MG63 (cell line): ENCODE results near the gene CLNK. TPM values are rescaled to one million over a fixed set of nuclear protein-coding genes. Genes with fewer than 3 reads are reported as not detected.

Source experiments
- DNase-seq: peaks from one replicate; pipeline ENCODE4 v3.0.0-alpha.2; 2020
- H3K27me3 ChIP-seq: fragments of 250-450 bp; sonication (Bioruptor Pico); 2 replicates; pipeline ENCODE4 v1.5.1; 2020; ENCODE audit warnings: mild to moderate bottlenecking, moderate library complexity
- H3K36me3 ChIP-seq: fragments of 250-450 bp; sonication (Bioruptor Pico); 2 replicates; pipeline ENCODE4 v1.5.1; 2020; ENCODE audit warnings: mild to moderate bottlenecking, moderate library complexity
- H3K4me3 ChIP-seq: fragments of 250-450 bp; sonication (Bioruptor Pico); 2 replicates; pipeline ENCODE4 v1.5.1; 2020; ENCODE audit warnings: mild to moderate bottlenecking, moderate library complexity
- H3K9me3 ChIP-seq: fragments of 250-450 bp; sonication (Bioruptor Pico); 2 replicates; pipeline ENCODE4 v1.5.1; 2020; ENCODE audit warnings: mild to moderate bottlenecking, moderate library complexity
- total RNA-seq: library from RNA; depleted of rRNA; stranded (reverse); fragments of >200 nt; shearing (Covaris generic); gene quantifications from 2 replicates; pipeline ENCODE4 v1.2.3, GENCODE V29; 2014; ENCODE audit warnings: low replicate concordance

CLNK gene
- total RNA-seq, 1 experiment from 2014 or later = not detected

- no peak for DNase-seq
- Histone ChIP-seq H3K27me3 (no peaks in the 10 kb centered on the region), H3K9me3 (no peaks in the 10 kb centered on the region), H3K36me3 (no peaks in the 10 kb centered on the region), H3K4me3 (no peak overlapping the region)
Observed at GRCh38 chr4:10490996-10491395, 193.6 kb downstream of the CLNK start.

DNA sequence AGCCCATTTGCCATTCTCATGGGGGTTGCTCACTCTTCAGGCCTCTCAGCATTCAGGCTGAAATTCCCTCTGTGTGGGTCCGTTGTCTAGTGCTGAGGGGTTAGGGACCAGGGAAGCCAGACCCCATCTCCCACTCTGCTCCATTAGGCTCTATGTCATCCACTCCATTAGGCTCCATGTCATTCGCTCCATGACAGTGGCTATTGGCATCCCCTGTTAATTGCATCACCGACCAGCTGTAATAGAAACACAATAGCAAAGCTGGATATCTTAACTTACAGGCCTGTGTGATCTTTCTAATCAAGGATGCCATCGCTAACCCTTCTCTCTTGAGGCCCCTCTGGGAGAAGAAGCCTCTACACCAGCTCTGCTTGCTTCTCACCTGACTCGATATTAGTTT is 201.7 kb downstream of the CLNK start:
- DNase-seq = no peak
- H3K9me3 ChIP-seq = no peaks in the 10 kb centered on the region
- no peaks in the 10 kb centered on the region for H3K27me3 ChIP-seq
- no peaks in the 10 kb centered on the region for H3K36me3 ChIP-seq
- no peak overlapping the region for H3K4me3 ChIP-seq

- Histone ChIP-seq H3K9me3 (no peaks in the 10 kb centered on the region), H3K36me3 (no peaks in the 10 kb centered on the region), H3K4me3 (no peak overlapping the region), H3K27me3 (no peaks in the 10 kb centered on the region)
- no peak for DNase-seq
Observed at GRCh38 chr4:10480616-10481015, 204.0 kb downstream of the CLNK start.

DNA sequence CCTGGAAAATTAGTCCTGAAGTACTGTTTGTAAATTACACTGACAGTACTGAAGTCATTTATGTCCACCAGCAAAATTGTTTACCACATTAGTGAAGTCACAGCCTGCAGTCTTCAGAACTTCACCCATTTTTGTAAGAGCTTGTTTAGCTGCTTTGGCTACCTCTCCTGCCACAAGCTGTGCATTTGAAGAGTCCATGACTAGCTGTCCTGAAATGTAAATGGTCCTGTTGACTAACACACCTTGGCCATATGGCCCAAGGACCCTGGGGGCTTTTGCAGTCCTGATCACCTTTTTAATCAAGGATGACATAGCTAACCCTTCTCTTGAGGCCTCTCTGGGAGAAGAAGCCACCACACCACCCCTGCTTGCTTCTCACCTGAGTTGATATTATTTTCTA is 205.9 kb downstream of the CLNK start:
- Histone ChIP-seq H3K27me3 (no peaks in the 10 kb centered on the region), H3K36me3 (no peaks in the 10 kb centered on the region), H3K4me3 (no peak overlapping the region), H3K9me3 (no peaks in the 10 kb centered on the region)
- no peak for DNase-seq

DNA sequence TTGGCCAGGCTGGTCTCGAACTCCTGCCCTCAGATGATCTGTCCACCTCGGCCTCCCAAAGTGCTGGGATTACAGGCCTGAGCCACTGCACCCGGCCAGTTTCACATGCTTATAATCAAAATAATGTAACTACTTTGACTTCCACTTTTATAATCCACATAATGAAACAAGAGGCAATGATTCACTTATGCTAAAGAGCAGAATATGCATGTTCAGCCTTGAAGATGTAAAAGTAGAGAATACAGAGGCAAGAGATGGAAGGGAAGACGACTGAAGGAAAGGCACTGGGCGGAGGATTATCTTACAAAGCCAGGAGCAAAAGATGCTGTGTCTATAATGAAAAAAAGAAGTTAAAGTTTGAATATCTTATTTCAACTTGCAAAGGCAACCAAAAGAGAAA is 214.1 kb downstream of the CLNK start:
- DNase-seq = no peak
- H3K27me3 ChIP-seq = no peaks in the 10 kb centered on the region
- H3K9me3 ChIP-seq = no peaks in the 10 kb centered on the region
- no peak overlapping the region for H3K4me3 ChIP-seq
- H3K36me3 ChIP-seq = no peaks in the 10 kb centered on the region

- no peak for DNase-seq
- H3K9me3 ChIP-seq = no peaks in the 10 kb centered on the region
- H3K36me3 ChIP-seq = no peaks in the 10 kb centered on the region
- H3K4me3 ChIP-seq = no peak overlapping the region
- H3K27me3 ChIP-seq = no peaks in the 10 kb centered on the region
Observed at GRCh38 chr4:10466161-10466560, 218.4 kb downstream of the CLNK start.

GRCh38 chr4:10462876-10463275 is 221.7 kb downstream of the CLNK start:
- Histone ChIP-seq H3K4me3 (no peak overlapping the region), H3K27me3 (no peaks in the 10 kb centered on the region), H3K9me3 (no peaks in the 10 kb centered on the region), H3K36me3 (no peaks in the 10 kb centered on the region)
- DNase-seq = no peak

- Histone ChIP-seq H3K4me3 (peak overlapping the region; percentile 37; the same call in 1 of the 2 replicates), H3K27me3 (no peaks in the 10 kb centered on the region), H3K9me3 (no peaks in the 10 kb centered on the region), H3K36me3 (no peaks in the 10 kb centered on the region)
- no peak for DNase-seq
Observed at GRCh38 chr4:10461850-10462400, 222.6 kb downstream of the CLNK start.

GRCh38 chr4:10461091-10461849 is 223.3 kb downstream of the CLNK start:
- peak; percentile 61 for DNase-seq
- peak overlapping the region; percentile 37 for H3K4me3 ChIP-seq
- no peaks in the 10 kb centered on the region for H3K9me3 ChIP-seq
- no peaks in the 10 kb centered on the region for H3K36me3 ChIP-seq
- no peaks in the 10 kb centered on the region for H3K27me3 ChIP-seq

DNA sequence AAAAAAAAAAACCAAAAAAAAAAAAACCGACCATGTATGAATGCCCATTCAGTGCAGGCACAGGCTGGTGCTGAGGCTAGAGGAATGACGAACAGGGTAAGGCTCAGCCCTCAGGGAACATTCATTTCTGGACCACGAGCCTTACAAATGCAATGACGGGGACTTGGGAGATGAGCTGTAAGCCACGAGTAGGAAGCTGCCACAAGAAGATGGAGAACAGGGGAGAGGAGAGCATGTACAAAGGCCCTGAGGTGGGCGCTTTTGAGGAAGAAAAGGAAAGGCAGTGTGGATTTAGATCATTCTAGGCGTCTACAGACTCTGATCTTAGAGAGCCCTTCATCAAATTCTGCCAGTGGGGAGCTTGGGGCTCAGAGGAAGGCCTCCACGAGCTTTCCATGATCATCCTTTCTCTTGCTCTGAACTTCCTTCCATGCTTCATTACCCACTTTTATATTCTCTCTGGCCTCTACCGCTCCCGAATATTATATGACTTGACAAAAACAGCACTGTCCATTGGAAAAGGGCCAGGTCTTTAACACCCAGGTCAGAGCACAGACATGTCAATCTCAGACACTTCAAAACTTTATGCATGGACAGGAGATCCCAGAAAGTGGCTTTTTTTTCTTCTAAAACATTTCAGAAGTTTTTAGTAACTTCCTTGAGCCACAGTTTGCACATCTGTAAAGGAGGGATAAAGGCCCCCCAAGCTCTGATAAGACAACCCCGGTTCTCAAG is 224.1 kb downstream of the CLNK start:
- Histone ChIP-seq H3K9me3 (no peaks in the 10 kb centered on the region), H3K4me3 (no peak overlapping the region; the same call in 1 of the 2 replicates), H3K27me3 (no peaks in the 10 kb centered on the region), H3K36me3 (no peaks in the 10 kb centered on the region)
- no peak for DNase-seq

DNA sequence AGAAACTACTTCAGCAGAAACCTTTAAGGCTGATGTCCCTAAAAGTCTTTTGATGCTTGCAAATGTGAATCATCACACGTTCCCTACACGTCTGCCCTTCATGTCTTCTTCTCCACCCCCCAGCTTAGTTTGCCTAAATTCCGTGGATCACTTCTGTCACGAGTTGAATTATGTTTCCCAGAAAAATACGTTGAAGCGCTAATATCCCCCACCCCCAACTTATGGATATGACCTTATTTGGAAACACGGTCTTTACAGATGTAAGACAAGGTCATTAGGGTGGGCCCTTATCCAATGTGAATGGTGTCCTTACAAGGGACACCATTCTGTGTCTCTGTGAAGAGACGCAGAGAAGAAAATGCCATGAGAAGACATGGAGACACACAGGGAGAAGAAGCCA is 225.3 kb downstream of the CLNK start:
- Histone ChIP-seq H3K36me3 (peaks cover 4% of the 10 kb centered on the region; the same call in 1 of the 2 replicates), H3K27me3 (no peaks in the 10 kb centered on the region), H3K4me3 (no peak overlapping the region), H3K9me3 (no peaks in the 10 kb centered on the region)
- no peak for DNase-seq

GRCh38 chr4:10458177-10458576 is 226.4 kb downstream of the CLNK start:
- Histone ChIP-seq H3K36me3 (peaks cover 15% of the 10 kb centered on the region), H3K27me3 (no peaks in the 10 kb centered on the region), H3K9me3 (no peaks in the 10 kb centered on the region), H3K4me3 (no peak overlapping the region)
- DNase-seq = no peak

DNA sequence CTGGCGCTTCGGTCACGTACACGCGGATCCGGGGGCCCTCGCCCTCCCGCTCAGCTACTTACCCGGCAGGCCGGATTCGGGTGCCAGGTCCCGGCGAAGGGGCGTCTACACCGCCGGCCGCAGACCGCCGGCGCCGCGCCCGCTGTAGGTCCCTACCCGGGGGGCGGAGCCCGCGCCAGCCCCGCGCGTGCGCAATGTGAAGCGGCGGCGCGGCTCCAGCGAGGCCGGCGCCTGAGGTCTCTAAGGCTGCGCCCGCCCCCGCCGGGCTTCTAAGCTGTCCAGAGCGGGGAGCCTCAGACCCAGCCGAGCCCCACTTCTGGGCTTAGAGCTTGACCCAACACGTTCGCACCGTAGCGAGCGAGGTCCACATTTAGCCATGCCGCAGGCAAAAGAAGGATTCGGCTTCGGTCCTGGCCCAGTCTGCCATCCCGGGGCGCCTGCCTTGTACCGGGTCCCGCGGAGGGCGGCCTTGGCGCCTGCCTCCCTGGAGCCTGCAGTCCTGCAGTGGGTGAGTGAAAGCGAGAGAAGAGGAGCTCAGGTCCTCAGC is 227.2 kb downstream of the CLNK start, which contains the start of gene ZNF518B:
Gene ZNF518B, minus strand, starts transcription at position 172 of the 547 bp plus-strand sequence. CDS start 11,098 bp downstream, outside the sequence.
- Histone ChIP-seq H3K36me3 (peaks cover 18% of the 10 kb centered on the region), H3K9me3 (no peaks in the 10 kb centered on the region), H3K4me3 (peak within 1 kb of the TSS; percentile 66), H3K27me3 (no peaks in the 10 kb centered on the region)
- DNase-seq = peak; percentile 72

GRCh38 chr4:10456595-10457254 is 227.8 kb downstream of the CLNK start:
- H3K9me3 ChIP-seq = no peaks in the 10 kb centered on the region
- H3K4me3 ChIP-seq = peak overlapping the region; percentile 66
- no peaks in the 10 kb centered on the region for H3K27me3 ChIP-seq
- peaks cover 18% of the 10 kb centered on the region for H3K36me3 ChIP-seq
- peak; percentile 57 for DNase-seq

GRCh38 chr4:10456260-10456594 is 228.3 kb downstream of the CLNK start:
- peaks cover 18% of the 10 kb centered on the region for H3K36me3 ChIP-seq
- peak overlapping the region; percentile 66 for H3K4me3 ChIP-seq
- H3K9me3 ChIP-seq = no peaks in the 10 kb centered on the region
- DNase-seq = no peak
- H3K27me3 ChIP-seq = no peaks in the 10 kb centered on the region

DNA sequence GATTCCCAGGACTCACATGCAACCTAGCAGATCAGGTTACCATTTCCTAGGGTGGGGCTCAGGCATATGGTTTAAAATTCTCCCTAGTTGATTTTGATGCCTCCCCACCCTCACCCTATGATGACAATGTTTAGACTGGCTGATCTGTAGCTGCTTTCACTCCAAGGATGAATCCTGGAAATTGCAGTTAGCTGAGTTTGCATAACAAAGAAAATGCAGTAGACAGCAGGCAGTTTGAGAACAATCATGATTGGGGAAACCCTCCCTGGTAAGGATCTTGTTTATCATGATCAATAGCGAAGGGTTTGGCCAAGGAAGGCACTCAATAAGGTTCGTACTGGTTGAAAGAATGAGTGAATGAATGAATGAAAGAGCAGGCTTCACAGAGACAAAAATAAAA is 229.4 kb downstream of the CLNK start:
- DNase-seq = no peak
- peaks cover 18% of the 10 kb centered on the region for H3K36me3 ChIP-seq
- H3K27me3 ChIP-seq = no peaks in the 10 kb centered on the region
- H3K4me3 ChIP-seq = no peak overlapping the region
- H3K9me3 ChIP-seq = no peaks in the 10 kb centered on the region

- DNase-seq = no peak
- Histone ChIP-seq H3K36me3 (peaks cover 18% of the 10 kb centered on the region), H3K4me3 (no peak overlapping the region), H3K9me3 (no peaks in the 10 kb centered on the region), H3K27me3 (no peaks in the 10 kb centered on the region)
Observed at GRCh38 chr4:10454726-10455125, 229.8 kb downstream of the CLNK start.
